HG03025 (cell line): ENCODE data around the gene PFDN1.

ENCODE experiments used
- ATAC-seq: cut with Tn5 transposase; IDR thresholded peaks from one replicate; pipeline ENCODE4 v1.9.1; 2021; ENCODE audit warnings: mild to moderate bottlenecking, moderate library complexity; ENCODE audit not compliant: unreplicated experiment, low FRiP score

PFDN1 gene

GRCh38 chr5:140262221-140262620 is 40.7 kb downstream of the PFDN1 start:
- no peak for ATAC-seq

GRCh38 chr5:140261403-140262171 is 41.3 kb downstream of the PFDN1 start:
- ATAC-seq, result no peak

- ATAC-seq, result no peak
Observed at GRCh38 chr5:140260089-140260656, 42.7 kb downstream of the PFDN1 start.

- no peak for ATAC-seq
Observed at GRCh38 chr5:140259500-140259899, 43.4 kb downstream of the PFDN1 start.

- ATAC-seq, result no peak
Observed at GRCh38 chr5:140258873-140259272, 44.0 kb downstream of the PFDN1 start.

GRCh38 chr5:140258016-140258415 is 44.9 kb downstream of the PFDN1 start:
- ATAC-seq, result no peak

GRCh38 chr5:140256726-140257125 is 46.2 kb downstream of the PFDN1 start:
- no peak for ATAC-seq

- ATAC-seq, result no peak
Observed at GRCh38 chr5:140255460-140256157, 47.3 kb downstream of the PFDN1 start.

GRCh38 chr5:140253985-140254384 is 48.9 kb downstream of the PFDN1 start:
- no peak for ATAC-seq

- no peak for ATAC-seq
Observed at GRCh38 chr5:140252470-140253126, 50.3 kb downstream of the PFDN1 start.

- ATAC-seq, result no peak
Observed at GRCh38 chr5:140251527-140251973, 51.4 kb downstream of the PFDN1 start.

GRCh38 chr5:140250386-140250785 is 52.5 kb downstream of the PFDN1 start:
- no peak for ATAC-seq

- ATAC-seq, result no peak
Observed at GRCh38 chr5:140249536-140249935, 53.4 kb downstream of the PFDN1 start.

GRCh38 chr5:140248414-140248813 is 54.5 kb downstream of the PFDN1 start:
- no peak for ATAC-seq

GRCh38 chr5:140246378-140247122 is 56.4 kb downstream of the PFDN1 start:
- no peak for ATAC-seq

- no peak for ATAC-seq
Observed at GRCh38 chr5:140245926-140246325, 57.0 kb downstream of the PFDN1 start.

- ATAC-seq, result no peak
Observed at GRCh38 chr5:140245341-140245740, 57.6 kb downstream of the PFDN1 start.

- ATAC-seq, result no peak
Observed at GRCh38 chr5:140244525-140245025, 58.3 kb downstream of the PFDN1 start.

- no peak for ATAC-seq
Observed at GRCh38 chr5:140243706-140244250, 59.1 kb downstream of the PFDN1 start.
